GM21528 (cell line): ENCODE results near the gene MGAT5.

Experiments
- ATAC-seq: cut with Tn5 transposase; IDR thresholded peaks from one replicate; pipeline ENCODE4 v1.9.1; 2021; ENCODE audit warnings: mild to moderate bottlenecking, moderate library complexity; ENCODE audit not compliant: unreplicated experiment, low FRiP score

The MGAT5 gene

GRCh38 chr2:134324947-134325346 is 71.1 kb downstream of the MGAT5 start:
- ATAC-seq = no peak

DNA sequence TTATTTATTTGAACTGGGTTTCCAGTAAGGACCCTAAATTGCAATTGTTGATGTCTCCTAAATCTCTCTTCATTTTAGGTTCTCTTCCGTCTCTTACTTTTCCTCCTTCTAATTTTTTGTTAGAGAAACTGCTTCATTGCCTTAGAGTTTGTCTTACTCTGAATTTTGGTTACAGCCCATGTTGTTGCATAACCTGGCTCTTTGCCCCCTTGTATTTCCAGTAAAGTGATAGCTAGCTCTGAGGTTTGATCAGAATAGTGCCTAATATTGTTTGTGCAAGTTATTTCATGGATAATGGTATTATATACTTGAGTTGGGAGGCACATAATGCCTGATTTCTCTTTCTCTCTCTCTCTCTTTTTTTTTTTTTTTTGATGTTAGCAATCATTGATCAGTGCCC is 71.8 kb downstream of the MGAT5 start:
- ATAC-seq = no peak

GRCh38 chr2:134327367-134327766 is 73.5 kb downstream of the MGAT5 start:
- ATAC-seq = no peak

- ATAC-seq = no peak
Observed at GRCh38 chr2:134331081-134331480, 77.2 kb downstream of the MGAT5 start.

- ATAC-seq = no peak
Observed at GRCh38 chr2:134333646-134334189, 79.8 kb downstream of the MGAT5 start.

DNA sequence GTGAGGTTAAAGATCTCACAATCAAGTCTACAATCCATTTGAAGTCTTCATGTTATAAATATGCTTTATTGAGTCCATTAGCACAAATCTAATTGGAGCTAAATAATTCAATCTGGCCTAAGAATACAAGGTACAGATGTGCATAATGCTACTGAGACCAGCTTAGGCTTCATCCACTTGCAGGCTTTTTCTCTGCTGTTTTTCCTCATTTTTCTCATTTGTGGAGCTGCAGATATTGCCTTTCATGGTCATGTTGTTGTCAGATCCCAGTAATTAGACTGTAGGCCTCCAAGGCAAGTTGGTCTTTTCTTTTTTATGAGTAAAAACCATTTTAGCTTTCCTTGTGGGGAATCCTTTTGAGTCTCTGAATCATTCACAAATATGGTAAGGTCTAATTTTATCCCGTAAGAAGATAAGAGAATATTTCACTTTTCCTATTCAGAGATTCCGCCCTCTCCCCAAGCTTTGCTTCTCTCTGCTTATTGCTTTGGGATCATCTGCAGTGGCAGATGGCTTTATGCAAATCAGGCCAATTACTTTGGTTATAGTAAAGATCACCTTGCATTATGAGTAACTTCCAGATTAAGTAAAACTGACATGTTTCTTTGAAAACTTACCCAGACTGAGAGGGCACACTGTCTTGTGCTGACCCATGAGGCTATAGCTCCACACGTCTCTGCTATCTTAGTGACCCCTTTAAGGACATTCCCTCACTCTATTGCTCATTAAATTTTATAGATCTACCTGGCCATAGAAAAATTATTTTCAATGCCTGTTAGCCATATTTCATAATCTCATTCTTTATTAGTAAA is 80.9 kb downstream of the MGAT5 start:
- no peak for ATAC-seq

DNA sequence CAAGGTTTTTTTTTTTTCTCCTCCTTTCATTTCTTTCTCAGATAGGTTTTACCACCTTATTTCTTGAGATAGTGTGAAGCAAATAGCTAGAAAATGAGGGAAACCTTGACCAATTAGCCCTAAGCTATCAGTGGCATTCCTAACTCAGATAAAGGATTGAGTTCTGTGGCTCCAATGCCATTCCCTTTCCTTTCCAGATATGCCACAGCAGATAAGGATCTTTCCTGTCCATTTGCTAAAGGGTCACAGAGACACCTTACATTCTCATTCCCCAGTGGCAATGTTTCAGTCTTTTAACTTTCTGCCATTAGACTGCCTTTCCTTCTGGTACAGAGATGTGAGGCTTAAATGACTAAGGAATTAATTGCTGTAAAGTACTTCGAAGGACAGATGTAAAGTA is 81.7 kb downstream of the MGAT5 start:
- ATAC-seq = no peak

- ATAC-seq = peak; percentile 94
Observed at GRCh38 chr2:134336352-134336751, 82.5 kb downstream of the MGAT5 start.

DNA sequence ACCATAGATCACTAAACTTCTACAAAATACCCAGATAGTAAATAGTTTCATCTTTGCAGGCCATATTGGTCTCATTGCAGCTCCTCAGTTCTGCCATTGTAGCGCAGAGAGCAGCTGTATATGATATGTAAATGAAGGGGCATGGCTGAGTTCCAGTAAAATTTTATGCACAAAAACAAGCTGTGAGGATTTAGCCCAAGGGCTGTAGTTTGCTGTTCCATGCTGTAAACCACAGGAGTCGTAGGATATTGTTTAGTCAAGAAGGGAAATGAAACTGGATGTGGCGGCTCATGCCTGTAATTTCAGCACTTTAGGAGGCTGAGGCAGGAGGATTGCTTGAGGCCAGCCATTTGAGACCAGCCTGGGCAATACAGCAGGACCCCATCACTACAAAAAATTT is 83.0 kb downstream of the MGAT5 start:
- ATAC-seq = no peak

- no peak for ATAC-seq
Observed at GRCh38 chr2:134337631-134338030, 83.8 kb downstream of the MGAT5 start.

GRCh38 chr2:134338208-134338607 is 84.3 kb downstream of the MGAT5 start:
- ATAC-seq = no peak

DNA sequence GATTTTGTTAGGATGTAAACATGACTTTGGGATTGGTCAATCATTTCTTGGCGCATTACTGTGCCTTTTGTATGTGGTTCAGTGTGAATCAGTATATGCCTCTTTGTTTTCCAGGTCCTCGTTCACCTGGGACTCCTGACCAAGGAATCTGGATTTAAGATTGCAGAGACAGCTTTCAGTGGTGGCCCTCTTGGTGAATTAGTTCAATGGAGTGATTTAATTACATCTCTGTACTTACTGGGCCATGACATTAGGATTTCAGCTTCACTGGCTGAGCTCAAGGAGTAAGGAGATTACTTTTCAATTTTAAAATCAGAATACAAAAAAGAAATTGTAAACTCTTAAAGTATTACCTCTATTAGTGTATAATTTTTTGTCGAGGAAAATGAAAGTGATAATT is 87.6 kb downstream of the MGAT5 start:
- ATAC-seq = no peak

DNA sequence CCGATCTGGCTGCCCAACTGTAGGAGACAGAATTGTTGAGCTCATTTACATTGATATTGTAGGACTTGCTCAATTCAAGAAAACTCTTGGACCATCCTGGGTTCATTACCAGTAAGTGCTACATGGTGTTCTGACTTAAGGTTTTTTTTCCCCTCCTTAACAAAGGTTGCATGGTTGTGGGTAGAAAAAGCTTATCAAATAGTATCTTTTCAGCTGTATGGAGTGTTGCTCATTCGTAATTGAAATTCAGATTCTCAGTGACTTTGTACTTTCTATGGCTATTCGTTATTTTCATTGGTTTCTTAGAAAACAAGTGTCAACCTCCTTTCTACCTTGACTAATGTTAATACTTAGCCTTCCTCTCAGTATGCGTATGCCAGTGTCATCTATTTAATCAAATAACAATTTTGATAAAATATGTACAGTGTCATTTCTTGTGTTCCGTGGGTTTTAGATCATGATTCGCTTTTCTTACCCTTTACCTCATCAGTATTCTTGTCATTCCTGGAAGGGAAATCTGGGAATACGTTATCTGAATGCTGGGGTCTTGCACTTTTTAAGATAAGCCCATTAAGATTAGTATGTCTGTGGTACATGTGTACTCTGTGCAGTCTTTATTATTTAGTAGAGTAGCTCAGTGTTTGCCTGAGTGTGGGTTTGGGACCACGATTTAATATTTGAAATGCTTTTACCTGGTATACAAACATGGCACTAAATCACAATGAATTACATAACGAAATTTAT is 91.3 kb downstream of the MGAT5 start:
- ATAC-seq = no peak

GRCh38 chr2:134346141-134346540 is 92.3 kb downstream of the MGAT5 start:
- no peak for ATAC-seq

- ATAC-seq = no peak
Observed at GRCh38 chr2:134347756-134348155, 93.9 kb downstream of the MGAT5 start.

- ATAC-seq = no peak
Observed at GRCh38 chr2:134348239-134348638, 94.4 kb downstream of the MGAT5 start.

- ATAC-seq = no peak
Observed at GRCh38 chr2:134348760-134349159, 94.9 kb downstream of the MGAT5 start.

GRCh38 chr2:134351016-134351415 is 97.1 kb downstream of the MGAT5 start:
- no peak for ATAC-seq

DNA sequence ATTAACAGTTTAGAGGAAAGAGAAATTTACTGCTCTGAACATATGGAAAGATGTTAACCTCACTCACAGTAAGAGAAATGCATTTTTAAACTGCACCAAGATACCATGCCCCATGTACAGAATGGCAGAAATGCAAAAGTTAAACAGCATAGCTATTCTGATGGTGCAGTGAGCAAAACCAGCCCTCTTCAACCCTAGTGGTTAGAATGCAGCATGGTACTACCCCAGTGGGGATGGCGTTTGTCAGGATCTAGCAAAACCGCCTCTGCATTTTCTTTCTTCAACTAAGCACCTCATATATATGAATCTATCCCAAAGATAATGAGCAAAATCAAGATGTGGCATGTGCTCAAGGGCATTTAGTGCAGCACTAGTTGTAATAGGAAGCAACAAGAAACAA is 98.0 kb downstream of the MGAT5 start:
- no peak for ATAC-seq

- ATAC-seq = no peak
Observed at GRCh38 chr2:134352844-134353243, 99.0 kb downstream of the MGAT5 start.

DNA sequence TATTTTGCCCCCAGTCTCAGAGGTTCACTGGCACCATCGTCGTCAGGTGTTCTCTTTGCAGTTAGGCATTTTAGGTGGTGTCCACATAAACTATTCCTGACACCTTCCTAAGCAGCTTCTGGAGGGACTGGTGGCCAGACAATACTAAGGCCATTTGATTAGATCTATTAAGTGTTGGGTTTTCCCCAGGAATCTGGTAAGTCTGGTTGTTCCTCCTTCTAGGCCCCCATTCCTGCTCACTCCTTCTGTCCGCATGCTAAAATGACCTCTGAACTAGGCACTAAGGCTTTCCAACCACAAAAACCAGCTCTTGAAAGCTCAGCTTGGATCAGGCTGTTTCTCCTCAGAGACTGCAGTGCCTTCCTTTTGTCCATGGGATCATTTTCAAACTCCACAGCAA is 100.7 kb downstream of the MGAT5 start:
- no peak for ATAC-seq

DNA sequence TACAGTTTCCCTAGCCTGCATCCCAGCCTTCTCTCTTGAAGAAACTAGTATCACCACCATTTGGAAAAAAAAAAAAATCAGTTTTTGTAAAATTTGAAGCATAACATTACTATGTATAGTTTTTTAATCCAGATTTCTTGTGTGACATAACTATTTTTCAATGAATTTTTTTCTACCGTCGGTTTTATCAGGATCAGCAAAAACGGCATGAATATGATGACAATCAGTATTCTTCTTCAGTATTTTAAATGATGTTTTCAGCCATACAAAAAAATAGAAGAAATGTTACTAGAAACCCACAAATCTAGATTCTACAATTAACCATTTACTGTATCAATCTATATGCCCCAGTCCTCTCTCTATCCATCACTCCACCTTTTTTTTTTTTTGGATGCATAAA is 103.9 kb downstream of the MGAT5 start:
- ATAC-seq = no peak
